Measurements from ENCODE around the gene LRPPRC.
"Not testable (repeated sequence)": the region's sequence is repeated elsewhere in the genome, so short reads cannot be mapped to it uniquely, and the experiment has no call there.

The LRPPRC gene

DNA sequence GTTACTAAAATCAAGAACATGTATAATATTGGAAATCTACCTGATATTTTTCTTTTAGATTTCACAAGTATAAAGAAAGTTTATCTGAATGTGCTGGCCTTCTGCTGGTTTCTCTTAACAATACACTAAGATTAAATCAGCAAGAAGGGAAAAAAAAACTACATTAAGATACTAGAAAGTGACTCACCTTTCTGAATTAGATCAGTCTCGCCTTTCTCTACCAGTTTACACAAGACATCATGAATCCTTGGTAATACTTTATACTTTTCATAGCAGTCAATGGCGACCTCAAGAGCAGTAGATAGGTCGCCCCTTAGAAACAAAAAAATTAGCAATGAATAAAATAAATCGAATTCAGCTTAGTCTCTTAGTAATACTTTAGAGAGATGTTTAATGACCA is 61.2 kb downstream of the LRPPRC start:
- TF ChIP-seq CTCF (IDR thresholded peaks at IDR 0.05; ENCODE audit: low read depth, low read length, missing control alignments) = no peak
- H3K4me3 ChIP-seq (ENCODE audit: low read depth, low read length) = no peak overlapping the region
- in situ Hi-C loops (cut with HindIII; ENCODE audit: low sequenced_read_pairs) = no loop called here
- no peak for DNase-seq (ENCODE audit: low read depth)

DNA sequence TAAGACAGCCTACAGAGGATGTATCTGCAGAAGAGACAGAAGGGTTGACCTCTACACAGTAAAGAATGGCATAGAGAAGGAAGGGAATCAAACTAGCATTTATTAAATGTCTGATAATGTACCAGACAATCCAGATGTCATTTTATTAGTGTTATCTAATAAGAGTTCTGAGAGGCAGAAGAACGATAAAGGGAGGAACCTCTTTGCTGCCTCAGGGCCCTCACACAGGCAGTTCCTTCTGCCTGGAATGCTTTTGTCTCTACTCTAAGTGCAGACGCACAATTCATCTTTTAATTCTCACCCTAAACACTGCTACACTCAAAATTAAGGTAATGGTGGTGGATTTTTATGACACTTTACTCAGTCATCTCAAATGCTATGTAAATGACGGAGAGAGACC is 64.5 kb downstream of the LRPPRC start:
- no peak for TF ChIP-seq CTCF (IDR thresholded peaks at IDR 0.05; ENCODE audit: low read depth, low read length, missing control alignments)
- no peak overlapping the region for H3K4me3 ChIP-seq (ENCODE audit: low read depth, low read length)
- in situ Hi-C loops (cut with HindIII; ENCODE audit: low sequenced_read_pairs) = no loop called here
- no peak for DNase-seq (ENCODE audit: low read depth)

GRCh38 chr2:43927442-43927841 is 68.3 kb downstream of the LRPPRC start:
- in situ Hi-C loops (cut with HindIII; ENCODE audit: low sequenced_read_pairs) = no loop called here
- no peak overlapping the region for H3K4me3 ChIP-seq (ENCODE audit: low read depth, low read length)
- DNase-seq (ENCODE audit: low read depth) = no peak
- TF ChIP-seq CTCF (IDR thresholded peaks at IDR 0.05; ENCODE audit: low read depth, low read length, missing control alignments) = no peak

DNA sequence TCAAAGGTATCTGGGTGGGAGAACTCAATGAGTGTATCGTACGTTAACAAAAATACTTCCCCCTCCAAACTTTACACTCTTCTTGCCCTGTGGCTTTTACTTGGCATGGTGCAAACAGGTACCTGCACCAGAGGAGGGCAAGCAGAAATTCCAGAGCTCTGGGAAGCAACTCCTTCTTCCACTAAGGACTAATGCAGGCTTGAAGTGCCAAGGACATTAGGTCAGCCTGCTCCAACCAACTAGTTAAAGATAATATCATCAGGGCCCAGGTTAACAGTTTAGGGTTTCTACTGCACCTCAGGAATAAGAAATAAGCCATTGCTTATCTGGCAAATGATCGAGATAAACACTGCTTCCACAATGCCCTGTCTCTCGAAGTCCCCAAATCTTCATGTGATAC is 70.4 kb downstream of the LRPPRC start:
- in situ Hi-C loops (cut with HindIII; ENCODE audit: low sequenced_read_pairs) = no loop called here
- no peak for TF ChIP-seq CTCF (IDR thresholded peaks at IDR 0.05; ENCODE audit: low read depth, low read length, missing control alignments)
- no peak overlapping the region for H3K4me3 ChIP-seq (ENCODE audit: low read depth, low read length)
- DNase-seq (ENCODE audit: low read depth) = no peak

GRCh38 chr2:43924463-43924862 is 71.3 kb downstream of the LRPPRC start:
- DNase-seq (ENCODE audit: low read depth) = no peak
- no peak for TF ChIP-seq CTCF (IDR thresholded peaks at IDR 0.05; ENCODE audit: low read depth, low read length, missing control alignments)
- in situ Hi-C loops (cut with HindIII; ENCODE audit: low sequenced_read_pairs) = no loop called here
- no peak overlapping the region for H3K4me3 ChIP-seq (ENCODE audit: low read depth, low read length)

- not testable (repeated sequence) for H3K4me3 ChIP-seq (ENCODE audit: low read depth, low read length)
Measured at GRCh38 chr2:43911136-43911790, 84.5 kb downstream of the LRPPRC start.

GRCh38 chr2:43906448-43907109 is 89.2 kb downstream of the LRPPRC start:
- in situ Hi-C loops (cut with HindIII; ENCODE audit: low sequenced_read_pairs) = no loop called here
- DNase-seq (ENCODE audit: low read depth) = no peak
- no peak overlapping the region for H3K4me3 ChIP-seq (ENCODE audit: low read depth, low read length)
- no peak for TF ChIP-seq CTCF (IDR thresholded peaks at IDR 0.05; ENCODE audit: low read depth, low read length, missing control alignments)

More at GRCh38 chr2:43911136-43911790, 84.5 kb downstream of the LRPPRC start:
- DNase-seq (ENCODE audit: low read depth); in situ Hi-C loops (cut with HindIII; ENCODE audit: low sequenced_read_pairs): not testable (repeated sequence)

All from astrocyte of the cerebellum (primary cell).